Activated naive CD8-positive, alpha-beta T cell treated with anti-CD3 and anti-CD28 coated beads, Interleukin-2, amount 10 ng/mL, durations not matched to agents 7 days and 5 days (primary cell): ENCODE measurements around the gene TBC1D17. TPM values are rescaled to one million over a fixed set of nuclear protein-coding genes. Genes with fewer than 3 reads are reported as not detected.
"Not testable (repeated sequence)": the region's sequence is repeated elsewhere in the genome, so short reads cannot be mapped to it uniquely, and the experiment has no call there.

Source experiments
- ATAC-seq: fragments of 150-1000 bp; cut with Tn5 transposase; one replicate; pipeline ENCODE4 v1.10.0; 2021; ENCODE audit warnings: low read depth, moderate library complexity
- POLR2A ChIA-PET: fragments of 350-600 bp; sonication (Branson Sonifier 250); formaldehyde crosslinking; loops from one replicate; lab custom pipeline; 2021; ENCODE audit warnings: antibody characterized with exemption; lab: Charles Lee
- DNase-seq: peaks from one replicate; pipeline ENCODE4 v3.0.0; 2021
- H3K27ac Mint-ChIP-seq: one replicate; pipeline ENCODE4 v1.8.0; 2022; ENCODE audit warnings: mild to moderate bottlenecking, mixed read lengths
- H3K27me3 Mint-ChIP-seq: one replicate; pipeline ENCODE4 v1.8.0; 2022; ENCODE audit warnings: mild to moderate bottlenecking, moderate library complexity, mixed read lengths
- H3K36me3 Mint-ChIP-seq: one replicate; pipeline ENCODE4 v1.8.0; 2021; ENCODE audit warnings: mild to moderate bottlenecking, mixed read lengths
- H3K4me1 Mint-ChIP-seq: one replicate; pipeline ENCODE4 v1.8.0; 2021; ENCODE audit warnings: mixed read lengths
- H3K4me3 Mint-ChIP-seq: one replicate; pipeline ENCODE4 v1.8.0; 2022; ENCODE audit warnings: mild to moderate bottlenecking, moderate library complexity, mixed read lengths
- H3K9me3 Mint-ChIP-seq: one replicate; pipeline ENCODE4 v1.8.0; 2021; ENCODE audit warnings: mixed read lengths
- total RNA-seq, 2 experiments: library from RNA; stranded (reverse); gene quantifications; one replicate each; pipeline ENCODE4 v1.2.3, GENCODE V29; 2021

The TBC1D17 gene
- total RNA-seq, 2 experiments from 2014 or later: 51.3 to 53.4 TPM

- H3K4me1 Mint-ChIP-seq: peaks cover 25% of the 10 kb centered on the region
- H3K9me3 Mint-ChIP-seq: no peaks in the 10 kb centered on the region
- ATAC-seq: no peak
Observed at GRCh38 chr19:49920624-49921363, 43.3 kb downstream of the TBC1D17 start.

GRCh38 chr19:49921871-49922795, 44.6 kb downstream of the TBC1D17 start:
- peaks cover 27% of the 10 kb centered on the region for H3K36me3 Mint-ChIP-seq
- peaks cover 28% of the 10 kb centered on the region for H3K4me1 Mint-ChIP-seq
- no peaks in the 10 kb centered on the region for H3K9me3 Mint-ChIP-seq
- DNase-seq (no peak), ATAC-seq (no peak)
- H3K4me3 Mint-ChIP-seq: no peak overlapping the region
- H3K27ac Mint-ChIP-seq: no peak overlapping the region
- POLR2A ChIA-PET: interaction anchor here (0.8 kb wide), 1 partner anchor 11 kb away, joined by 3 read pairs; no protein-coding TSS in a partner anchor
- H3K27me3 Mint-ChIP-seq: no peaks in the 10 kb centered on the region

More at GRCh38 chr19:49920624-49921363, 43.3 kb downstream of the TBC1D17 start:
- H3K36me3 Mint-ChIP-seq: peaks cover 33% of the 10 kb centered on the region
- POLR2A ChIA-PET: interaction anchor here (1.4 kb wide), 1 partner anchor 11 kb away, joined by 3 read pairs; no protein-coding TSS in a partner anchor
- no peak for DNase-seq
- no peak overlapping the region for H3K4me3 Mint-ChIP-seq
- no peaks in the 10 kb centered on the region for H3K27me3 Mint-ChIP-seq
- H3K27ac Mint-ChIP-seq: no peak overlapping the region

- ATAC-seq (no peak), DNase-seq (no peak)
- Mint-ChIP-seq H3K27ac (no peak overlapping the region), H3K36me3 (peaks cover 25% of the 10 kb centered on the region), H3K27me3 (no peaks in the 10 kb centered on the region), H3K4me1 (peaks cover 34% of the 10 kb centered on the region), H3K4me3 (no peak overlapping the region), H3K9me3 (no peaks in the 10 kb centered on the region)
- POLR2A ChIA-PET: interaction anchor here (0.6 kb wide), 1 partner anchor 1414 kb away, joined by 3 read pairs; no protein-coding TSS in a partner anchor
Observed at GRCh38 chr19:49923055-49924003, 45.8 kb downstream of the TBC1D17 start.

GRCh38 chr19:49924004-49924880, 46.7 kb downstream of the TBC1D17 start:
- peaks cover 26% of the 10 kb centered on the region for H3K36me3 Mint-ChIP-seq
- H3K4me1 Mint-ChIP-seq: peaks cover 37% of the 10 kb centered on the region
- H3K27ac Mint-ChIP-seq: no peak overlapping the region

GRCh38 chr19:49924881-49925210, 47.3 kb downstream of the TBC1D17 start:
- H3K4me3 Mint-ChIP-seq: not testable (repeated sequence)

More at GRCh38 chr19:49924004-49924880, 46.7 kb downstream of the TBC1D17 start:
- no peaks in the 10 kb centered on the region for H3K27me3 Mint-ChIP-seq
- no peaks in the 10 kb centered on the region for H3K9me3 Mint-ChIP-seq
- DNase-seq (no peak), ATAC-seq (no peak)
- no peak overlapping the region for H3K4me3 Mint-ChIP-seq
- POLR2A ChIA-PET: interaction anchor here (0.5 kb wide), 1 partner anchor 157 kb away, joined by 3 read pairs; the partner anchor contains the start of gene AP2A1

GRCh38 chr19:49925486-49925885, 48.0 kb downstream of the TBC1D17 start:
- Mint-ChIP-seq H3K36me3 (peaks cover 26% of the 10 kb centered on the region), H3K4me3 (no peak overlapping the region), H3K4me1 (peaks cover 39% of the 10 kb centered on the region), H3K9me3 (no peaks in the 10 kb centered on the region), H3K27ac (peak overlapping the region; percentile 48), H3K27me3 (no peaks in the 10 kb centered on the region)
- DNase-seq (no peak), ATAC-seq (no peak)
- POLR2A ChIA-PET: interaction anchor here (0.7 kb wide), 1 partner anchor 10 kb away, joined by 8 read pairs; no protein-coding TSS in a partner anchor

More at GRCh38 chr19:49924881-49925210, 47.3 kb downstream of the TBC1D17 start:
- not testable (repeated sequence) for H3K9me3 Mint-ChIP-seq, DNase-seq, H3K27ac Mint-ChIP-seq, ATAC-seq, H3K27me3 Mint-ChIP-seq
- H3K4me1 Mint-ChIP-seq: peaks cover 35% of the 10 kb centered on the region
- H3K36me3 Mint-ChIP-seq: peaks cover 24% of the 10 kb centered on the region
- POLR2A ChIA-PET: interaction anchor here (0.5 kb wide), 1 partner anchor 158 kb away, joined by 3 read pairs; the partner anchor contains the start of gene AP2A1

- H3K4me3 Mint-ChIP-seq: no peak overlapping the region
- H3K4me1 Mint-ChIP-seq: peaks cover 39% of the 10 kb centered on the region
Observed at GRCh38 chr19:49926515-49926914, 49.0 kb downstream of the TBC1D17 start.

GRCh38 chr19:49927526-49928264, 50.2 kb downstream of the TBC1D17 start:
- Mint-ChIP-seq H3K36me3 (peaks cover 29% of the 10 kb centered on the region), H3K9me3 (peaks cover 3% of the 10 kb centered on the region), H3K4me3 (peak overlapping the region; percentile 99), H3K27ac (peak overlapping the region; percentile 96), H3K27me3 (no peaks in the 10 kb centered on the region), H3K4me1 (peaks cover 40% of the 10 kb centered on the region)
- no peak for DNase-seq
- POLR2A ChIA-PET: interaction anchor here (0.6 to 2.8 kb wide), 5 partner anchors 9 to 420 kb away, joined by 3 to 19 read pairs (median 8); partner anchors contain the start of genes IL4I1, PTOV1, VRK3 and ZNF473
- no peak for ATAC-seq

More at GRCh38 chr19:49926515-49926914, 49.0 kb downstream of the TBC1D17 start:
- ATAC-seq (no peak), DNase-seq (no peak)
- Mint-ChIP-seq H3K9me3 (no peaks in the 10 kb centered on the region), H3K27ac (no peak overlapping the region), H3K36me3 (peaks cover 27% of the 10 kb centered on the region), H3K27me3 (no peaks in the 10 kb centered on the region)
- POLR2A ChIA-PET: no interaction called here

- ATAC-seq: peak; percentile 59
- Mint-ChIP-seq H3K27me3 (no peaks in the 10 kb centered on the region), H3K4me3 (peak within 1 kb of the TSS; percentile 99), H3K9me3 (peaks cover 3% of the 10 kb centered on the region), H3K4me1 (peaks cover 44% of the 10 kb centered on the region), H3K27ac (peak within 1 kb of the TSS; percentile 98), H3K36me3 (peaks cover 31% of the 10 kb centered on the region)
- peak; percentile 98 for DNase-seq
- POLR2A ChIA-PET: interaction anchor here (0.6 to 2.8 kb wide), 22 partner anchors 11 to 876 kb away, joined by 3 to 20 read pairs (median 6); partner anchors contain the start of genes AKT1S1, AP2A1, IL4I1 and PTOV1
Observed at GRCh38 chr19:49929121-49929610, 51.7 kb downstream of the TBC1D17 start, which contains the start of the genes ATF5 and NUP62. TSS of gene ATF5 (plus strand) at chr19:49929205. CDS start at chr19:49930851, 1,646 bp downstream. TSS of gene NUP62 (minus strand) at chr19:49929504. CDS start at chr19:49909807, 19,697 bp downstream.

- POLR2A ChIA-PET: interaction anchor here (0.6 to 2.8 kb wide), 21 partner anchors 11 to 875 kb away, joined by 3 to 20 read pairs (median 7); partner anchors contain the start of genes AKT1S1, AP2A1, IL4I1 and TBC1D17
- Mint-ChIP-seq H3K4me3 (peak overlapping the region; percentile 99), H3K27me3 (no peaks in the 10 kb centered on the region), H3K36me3 (peaks cover 31% of the 10 kb centered on the region), H3K4me1 (peaks cover 44% of the 10 kb centered on the region), H3K9me3 (peaks cover 3% of the 10 kb centered on the region), H3K27ac (peak overlapping the region; percentile 98)
- DNase-seq: peak; percentile 86
- peak; percentile 86 for ATAC-seq
Observed at GRCh38 chr19:49929611-49930482, 52.3 kb downstream of the TBC1D17 start.
